GM23248 (cell line): ENCODE measurements around the gene ADAMTS6. TPM values are rescaled to one million over a fixed set of nuclear protein-coding genes. Genes with fewer than 3 reads are reported as not detected.

Source experiments
- DNase-seq: peaks from one replicate; pipeline ENCODE4 v3.0.0-alpha.2; 2015
- H2AFZ ChIP-seq: fragments of 200-600 bp; sonication (generic); 2 replicates; pipeline ENCODE4 v1.6.1; 2016; ENCODE audit warnings: antibody characterized with exemption
- H3F3A ChIP-seq: fragments of 200-600 bp; sonication (generic); 2 replicates; pipeline ENCODE4 v1.6.1; 2016; ENCODE audit warnings: mild to moderate bottlenecking, antibody characterized with exemption, mixed run types; ENCODE audit not compliant: insufficient read depth
- H3K27ac ChIP-seq: fragments of 200-600 bp; sonication (generic); 2 replicates; pipeline ENCODE4 v1.5.1; 2016; ENCODE audit warnings: mild to moderate bottlenecking
- H3K27me3 ChIP-seq: fragments of 200-600 bp; sonication (generic); replicated peaks from 2 replicates; pipeline ENCODE4 v1.6.1; 2016; ENCODE audit warnings: mild to moderate bottlenecking; ENCODE audit not compliant: insufficient read depth
- H3K36me3 ChIP-seq: fragments of 200-600 bp; sonication (generic); 2 replicates; pipeline ENCODE4 v1.6.1; 2016; ENCODE audit warnings: low read depth, mild to moderate bottlenecking
- H3K4me1 ChIP-seq: fragments of 200-600 bp; sonication (generic); 2 replicates; pipeline ENCODE4 v1.6.1; 2016; ENCODE audit warnings: mild to moderate bottlenecking; ENCODE audit not compliant: insufficient read depth
- H3K4me2 ChIP-seq: fragments of 200-600 bp; sonication (generic); one replicate; pipeline ENCODE4 v1.6.1; 2016; ENCODE audit warnings: mild to moderate bottlenecking; ENCODE audit not compliant: unreplicated experiment
- H3K4me3 ChIP-seq: fragments of 200-600 bp; sonication (generic); 2 replicates; pipeline ENCODE4 v1.5.1; 2016; ENCODE audit warnings: mild to moderate bottlenecking
- H3K79me2 ChIP-seq: fragments of 200-600 bp; sonication (generic); 2 replicates; pipeline ENCODE4 v1.6.1; 2016; ENCODE audit warnings: mild to moderate bottlenecking; ENCODE audit not compliant: insufficient read depth
- H3K9ac ChIP-seq: fragments of 200-600 bp; sonication (generic); 2 replicates; pipeline ENCODE4 v1.6.1; 2016; ENCODE audit warnings: mild to moderate bottlenecking
- H3K9me2 ChIP-seq: fragments of 200-600 bp; sonication (generic); 2 replicates; pipeline ENCODE4 v1.6.1; 2016; ENCODE audit warnings: mixed run types, mild to moderate bottlenecking, moderate library complexity; ENCODE audit not compliant: insufficient read depth
- H3K9me3 ChIP-seq: fragments of 200-600 bp; sonication (generic); one replicate; pipeline ENCODE4 v1.6.1; 2017; ENCODE audit warnings: low read depth
- H4K20me1 ChIP-seq: fragments of 200-600 bp; sonication (generic); 2 replicates; pipeline ENCODE4 v1.6.0; 2016; ENCODE audit not compliant: insufficient read depth
- EZH2 ChIP-seq: fragments of 200-600 bp; sonication (generic); IDR thresholded peaks from 2 replicates; pipeline ENCODE4 v1.6.1; 2018; ENCODE audit warnings: antibody characterized with exemption, mild to moderate bottlenecking; ENCODE audit not compliant: insufficient read depth, poor library complexity, severe bottlenecking
- EZH2phosphoT487 ChIP-seq: fragments of 200-600 bp; sonication (generic); IDR thresholded peaks from 2 replicates; pipeline ENCODE4 v1.6.1; 2018; ENCODE audit warnings: antibody characterized with exemption, moderate library complexity, mild to moderate bottlenecking, low read depth; ENCODE audit not compliant: insufficient read depth
- WGBS, 2 experiments: methylation state at CpG; one replicate each; pipeline ENCODE4 v1.1.6; 2015 to 2017; ENCODE audit warnings: low lambda C conversion rate in 2 of 2, low coverage in 1 of 2; ENCODE audit errors: missing lambda C conversion rate in 2 of 2; 5-methylcytosine and 5-hydroxymethylcytosine counted together
- in situ Hi-C: fragments of 300-500 bp; cut with MboI; formaldehyde crosslinking; loops from 2 replicates; pipeline ENCODE4 v1.15.0; 2020
- polyA plus RNA-seq: library from polyadenylated mRNA; unstranded; fragments of >200 nt; fragmentation: Nextera tagmentation; extraction: Ambion mirVana; gene quantifications from 2 replicates; pipeline ENCODE4 v1.2.1, GENCODE V29; 2016
- total RNA-seq: library from RNA; depleted of rRNA; stranded (reverse); fragments of >200 nt; shearing (Covaris generic); gene quantifications from 2 replicates; pipeline ENCODE4 v1.2.3, GENCODE V29; 2014

ADAMTS6 gene
- total and polyA plus RNA-seq, 2 experiments from 2014 or later = 10.1 to 76.0 TPM

- H2AFZ ChIP-seq = no peak overlapping the region
- H3K27ac ChIP-seq = no peak overlapping the region
- H3K9me2 ChIP-seq = no peaks in the 10 kb centered on the region
- in situ Hi-C loops = no loop called here
- peaks cover 77% of the 10 kb centered on the region for H3K79me2 ChIP-seq
- H3F3A ChIP-seq = peaks cover 45% of the 10 kb centered on the region
- H3K4me2 ChIP-seq = no peak overlapping the region
- no peaks in the 10 kb centered on the region for H4K20me1 ChIP-seq
- TF ChIP-seq EZH2phosphoT487 (no peak), EZH2 (no peak)
- 98 to 100% methylated on average over 1 of the region's 1 CpG for WGBS, 2 experiments
- no peaks in the 10 kb centered on the region for H3K27me3 ChIP-seq
- H3K4me1 ChIP-seq = peaks cover 3% of the 10 kb centered on the region; the same call in 1 of the 2 replicates
- no peak for DNase-seq
- H3K4me3 ChIP-seq = no peak overlapping the region
- H3K9ac ChIP-seq = no peak overlapping the region
- peaks cover 62% of the 10 kb centered on the region for H3K36me3 ChIP-seq
- no peaks in the 10 kb centered on the region for H3K9me3 ChIP-seq
Observed at GRCh38 chr5:65423623-65424022, 58.1 kb downstream of the ADAMTS6 start.

GRCh38 chr5:65418661-65419060, 63.1 kb downstream of the ADAMTS6 start:
- H3K9me3 ChIP-seq = peaks cover 6% of the 10 kb centered on the region
- peaks cover 57% of the 10 kb centered on the region for H3K36me3 ChIP-seq
- no peaks in the 10 kb centered on the region for H3K27me3 ChIP-seq
- peaks cover 3% of the 10 kb centered on the region; the same call in 1 of the 2 replicates for H3K4me1 ChIP-seq
- H3K27ac ChIP-seq = no peak overlapping the region
- in situ Hi-C loops = no loop called here
- WGBS, 2 experiments = 97% methylated on average over 2 of the region's 2 CpGs
- peak; percentile 39 for DNase-seq
- peaks cover 96% of the 10 kb centered on the region for H3K79me2 ChIP-seq
- no peak overlapping the region for H3K9ac ChIP-seq
- no peaks in the 10 kb centered on the region for H4K20me1 ChIP-seq
- H3K9me2 ChIP-seq = no peaks in the 10 kb centered on the region
- TF ChIP-seq EZH2 (no peak), EZH2phosphoT487 (no peak)
- H3K4me3 ChIP-seq = no peak overlapping the region
- H3K4me2 ChIP-seq = no peak overlapping the region
- no peak overlapping the region for H2AFZ ChIP-seq
- H3F3A ChIP-seq = peaks cover 40% of the 10 kb centered on the region; the same call in 1 of the 2 replicates

GRCh38 chr5:65413822-65414221, 67.9 kb downstream of the ADAMTS6 start:
- Histone ChIP-seq H3K4me1 (peaks cover 1% of the 10 kb centered on the region; the same call in 1 of the 2 replicates), H3K36me3 (peaks cover 36% of the 10 kb centered on the region), H3K4me2 (no peak overlapping the region), H3K27ac (no peak overlapping the region), H3K9me3 (peaks cover 6% of the 10 kb centered on the region), H3K79me2 (peaks cover 99% of the 10 kb centered on the region), H3K9me2 (no peaks in the 10 kb centered on the region), H3K27me3 (no peaks in the 10 kb centered on the region), H4K20me1 (no peaks in the 10 kb centered on the region), H3K4me3 (no peak overlapping the region), H3K9ac (no peak overlapping the region), H3F3A (peaks cover 16% of the 10 kb centered on the region; the same call in 1 of the 2 replicates), H2AFZ (no peak overlapping the region)
- 71 to 76% methylated on average over 2 of the region's 2 CpGs for WGBS, 2 experiments
- no peak for DNase-seq
- in situ Hi-C loops = no loop called here
- TF ChIP-seq EZH2phosphoT487 (no peak), EZH2 (no peak)

DNA sequence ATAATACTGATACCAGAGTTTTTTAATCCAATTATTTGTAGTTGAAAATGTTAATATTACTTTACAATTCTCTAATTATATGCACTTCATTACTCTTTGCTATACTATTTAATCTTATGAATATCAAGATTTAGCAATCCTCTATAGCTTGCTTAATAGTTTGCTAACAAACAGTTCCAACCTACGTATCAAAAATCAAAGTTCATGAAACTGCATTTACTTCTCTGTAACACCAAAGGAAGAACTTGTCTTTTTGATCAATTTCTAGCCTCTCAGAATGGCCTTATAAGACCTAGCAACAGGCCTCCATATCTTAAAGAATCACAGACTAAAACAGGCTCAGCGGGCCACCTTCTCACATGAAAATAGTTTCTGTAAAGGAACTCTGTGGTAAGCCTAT, 68.9 kb downstream of the ADAMTS6 start:
- in situ Hi-C loops = no loop called here
- Histone ChIP-seq H3K9me2 (no peaks in the 10 kb centered on the region), H3K27me3 (no peaks in the 10 kb centered on the region), H3K9ac (no peak overlapping the region), H3K79me2 (peaks cover 97% of the 10 kb centered on the region), H3K27ac (no peak overlapping the region), H3K4me2 (no peak overlapping the region), H3K4me1 (no peaks in the 10 kb centered on the region), H3F3A (peaks cover 7% of the 10 kb centered on the region; the same call in 1 of the 2 replicates), H3K4me3 (no peak overlapping the region), H3K36me3 (peaks cover 26% of the 10 kb centered on the region), H2AFZ (no peak overlapping the region), H4K20me1 (no peaks in the 10 kb centered on the region), H3K9me3 (peaks cover under 1% of the 10 kb centered on the region)
- DNase-seq = no peak
- no peak for TF ChIP-seq EZH2phosphoT487
- no peak for TF ChIP-seq EZH2
- 87 to 97% methylated on average over 2 of the region's 2 CpGs for WGBS, 2 experiments

GRCh38 chr5:65411356-65411755, 70.4 kb downstream of the ADAMTS6 start:
- H2AFZ ChIP-seq = no peak overlapping the region
- H3F3A ChIP-seq = no peaks in the 10 kb centered on the region
- DNase-seq = no peak
- no peaks in the 10 kb centered on the region for H4K20me1 ChIP-seq
- H3K27ac ChIP-seq = no peak overlapping the region
- no peaks in the 10 kb centered on the region for H3K27me3 ChIP-seq
- no peak overlapping the region for H3K9ac ChIP-seq
- H3K79me2 ChIP-seq = peaks cover 92% of the 10 kb centered on the region
- no peaks in the 10 kb centered on the region for H3K9me2 ChIP-seq
- in situ Hi-C loops = no loop called here
- WGBS, 2 experiments = 96 to 100% methylated on average over 2 of the region's 2 CpGs
- H3K4me2 ChIP-seq = no peak overlapping the region
- H3K36me3 ChIP-seq = peaks cover 21% of the 10 kb centered on the region
- no peak overlapping the region for H3K4me3 ChIP-seq
- no peaks in the 10 kb centered on the region for H3K9me3 ChIP-seq
- TF ChIP-seq EZH2 = no peak
- no peak for TF ChIP-seq EZH2phosphoT487
- H3K4me1 ChIP-seq = no peaks in the 10 kb centered on the region
